ENCODE data around the gene FHOD3.

FHOD3 gene

GRCh38 chr18:36399055-36399454, 101.5 kb downstream of the FHOD3 start:
- no peaks in the 10 kb centered on the region for H3K36me3 ChIP-seq (ENCODE audit: control insufficient read depth in 2 of 2, insufficient read depth in 1 of 2, low read length in 2 of 2)
- no peak overlapping the region for H3K4me3 ChIP-seq (ENCODE audit: low read depth, low read length)
- ChIA-PET CTCF (interaction anchor here (0.6 to 1.6 kb wide), 3 partner anchors 21 to 397 kb away, joined by 3 read pairs; no protein-coding TSS in a partner anchor), POLR2A (no interaction called here)
- H3K27ac ChIP-seq (ENCODE audit: extremely low read depth, low read depth, low read length) = no peak overlapping the region
- no peaks in the 10 kb centered on the region for H3K4me1 ChIP-seq (ENCODE audit: control insufficient read depth, insufficient read depth, low read length)
- TF ChIP-seq ZNF513 (tag by site-specific recombination; IDR thresholded peaks at IDR 0.05) (no peak), ZNF169 (tag by site-specific recombination; IDR thresholded peaks at IDR 0.05) (no peak), ZNF26 (tag by site-specific recombination; IDR thresholded peaks at IDR 0.05) (no peak), ZNF76 (tag by site-specific recombination; IDR thresholded peaks at IDR 0.05; ENCODE audit: borderline replicate concordance, low read depth) (no peak), ZNF23 (tag by site-specific recombination; IDR thresholded peaks at IDR 0.05; ENCODE audit: borderline replicate concordance) (no peak), ZNF223 (tag by site-specific recombination; IDR thresholded peaks at IDR 0.05) (no peak), ZNF433 (tag by site-specific recombination; IDR thresholded peaks at IDR 0.05; ENCODE audit: low read depth) (no peak), SCRT1 (tag by site-specific recombination; IDR thresholded peaks at IDR 0.05; ENCODE audit: borderline replicate concordance) (no peak), ZNF138 (tag by site-specific recombination; IDR thresholded peaks at IDR 0.05; ENCODE audit: borderline replicate concordance) (no peak), ZNF514 (tag by site-specific recombination; IDR thresholded peaks at IDR 0.05) (no peak), ZNF48 (tag by site-specific recombination; IDR thresholded peaks at IDR 0.05) (no peak), GLI2 (tag by site-specific recombination; IDR thresholded peaks at IDR 0.05; ENCODE audit: borderline replicate concordance, low read depth) (no peak)
- no peaks in the 10 kb centered on the region for H3K9me3 ChIP-seq (ENCODE audit: control insufficient read depth, insufficient read depth, low read depth, low read length)

- Histone ChIP-seq H3K27ac (ENCODE audit: extremely low read depth, low read depth, low read length) (no peak overlapping the region), H3K36me3 (ENCODE audit: control insufficient read depth in 2 of 2, insufficient read depth in 1 of 2, low read length in 2 of 2) (no peaks in the 10 kb centered on the region), H3K9me3 (ENCODE audit: control insufficient read depth, insufficient read depth, low read depth, low read length) (no peaks in the 10 kb centered on the region), H3K4me1 (ENCODE audit: control insufficient read depth, insufficient read depth, low read length) (no peaks in the 10 kb centered on the region), H3K4me3 (ENCODE audit: low read depth, low read length) (no peak overlapping the region)
- ChIA-PET POLR2A (no interaction called here), CTCF (no interaction called here)
- TF ChIP-seq PRDM6 (tag by site-specific recombination; IDR thresholded peaks at IDR 0.05) = no peak
- no peak for TF ChIP-seq ZNF837 (tag by site-specific recombination; IDR thresholded peaks at IDR 0.05)
- TF ChIP-seq ZNF138 (tag by site-specific recombination; IDR thresholded peaks at IDR 0.05; ENCODE audit: borderline replicate concordance) = no peak
These were observed 103.9 kb downstream of the FHOD3 start for GRCh38 chr18:36401462-36401861.

- Histone ChIP-seq H3K27ac (ENCODE audit: extremely low read depth, low read depth, low read length) (no peak overlapping the region), H3K36me3 (ENCODE audit: control insufficient read depth in 2 of 2, insufficient read depth in 1 of 2, low read length in 2 of 2) (no peaks in the 10 kb centered on the region), H3K4me1 (ENCODE audit: control insufficient read depth, insufficient read depth, low read length) (no peaks in the 10 kb centered on the region), H3K9me3 (ENCODE audit: control insufficient read depth, insufficient read depth, low read depth, low read length) (no peaks in the 10 kb centered on the region), H3K4me3 (ENCODE audit: low read depth, low read length) (no peak overlapping the region)
- POLR2A ChIA-PET = no interaction called here
- TF ChIP-seq ZEB2 (tag by site-specific recombination; IDR thresholded peaks at IDR 0.05) = no peak
- no peak for TF ChIP-seq PBX3 (CRISPR knock-in tag; IDR thresholded peaks at IDR 0.05)
- TF ChIP-seq ZIC2 (tag by site-specific recombination; IDR thresholded peaks at IDR 0.05) = no peak
- CTCF ChIA-PET = interaction anchor here (1.2 kb wide), 1 partner anchor 9 kb away, joined by 4 read pairs; no protein-coding TSS in a partner anchor
These were observed 105.4 kb downstream of the FHOD3 start for GRCh38 chr18:36402765-36403396.
